C1 segment of cervical spinal cord (tissue), 14 donors: ENCODE results near the gene ATXN7.

Experiments used
- DNase-seq, 14 donors: peaks; one replicate each; lab custom pipeline; 2025; lab: John Stamatoyannopoulos, UW

The ATXN7 gene

DNA sequence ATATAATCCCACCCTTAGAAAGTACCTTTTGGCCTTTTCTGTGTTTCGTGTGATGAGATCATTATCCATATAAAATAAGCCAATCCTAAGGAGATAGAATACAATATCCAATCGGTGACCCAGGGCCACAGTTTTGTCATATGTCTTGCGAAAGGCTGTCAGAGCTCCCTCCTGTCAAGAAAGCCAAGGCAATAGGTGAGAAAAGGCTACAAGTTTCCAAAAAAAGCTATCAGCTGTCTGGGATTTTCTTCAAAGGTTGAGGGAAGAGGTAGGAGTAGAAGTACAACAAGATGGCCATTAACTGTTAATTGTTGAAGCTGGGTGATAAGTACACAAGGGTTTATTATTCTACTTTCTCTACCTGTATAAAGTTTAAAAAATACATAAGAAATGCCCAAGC is 155.6 kb downstream of the ATXN7 start:
- no peak for DNase-seq

DNA sequence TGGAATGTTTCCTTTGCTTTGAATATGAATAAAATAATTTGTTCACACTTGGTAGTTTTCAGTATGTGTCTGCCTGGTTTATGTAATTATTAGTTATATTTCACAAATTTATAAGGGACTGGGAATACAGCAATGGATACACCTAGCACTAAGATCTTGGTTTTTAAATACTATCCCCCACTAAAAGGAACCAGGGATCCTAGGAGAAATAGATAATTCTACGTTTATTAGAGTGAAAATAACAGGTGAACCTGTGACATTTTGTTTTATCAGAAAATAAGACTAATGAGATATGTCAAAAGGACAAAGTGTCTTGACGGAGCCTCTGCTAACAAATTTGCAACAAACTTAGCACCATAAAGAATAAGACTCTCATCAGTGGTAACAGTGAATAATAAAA is 156.2 kb downstream of the ATXN7 start:
- DNase-seq, result no peak

DNA sequence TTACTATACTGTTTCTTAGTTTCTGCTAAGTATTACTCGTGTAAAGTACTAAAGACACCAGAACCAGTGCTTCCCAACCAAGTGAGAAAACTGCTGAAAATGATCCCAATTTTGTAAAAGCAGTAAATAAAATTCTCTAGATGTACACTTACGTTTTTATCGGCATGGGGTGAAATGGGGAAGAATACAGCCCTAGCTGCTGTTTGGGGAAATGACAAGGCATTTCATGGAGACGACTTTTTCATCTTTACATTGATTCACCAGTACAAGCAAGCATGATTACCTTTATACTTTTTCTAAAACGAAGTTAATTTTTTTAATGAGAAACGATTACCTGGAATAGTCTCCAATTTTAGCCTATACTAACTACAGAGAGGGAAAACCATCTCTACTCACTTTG is 158.3 kb downstream of the ATXN7 start:
- DNase-seq, result no peak

DNA sequence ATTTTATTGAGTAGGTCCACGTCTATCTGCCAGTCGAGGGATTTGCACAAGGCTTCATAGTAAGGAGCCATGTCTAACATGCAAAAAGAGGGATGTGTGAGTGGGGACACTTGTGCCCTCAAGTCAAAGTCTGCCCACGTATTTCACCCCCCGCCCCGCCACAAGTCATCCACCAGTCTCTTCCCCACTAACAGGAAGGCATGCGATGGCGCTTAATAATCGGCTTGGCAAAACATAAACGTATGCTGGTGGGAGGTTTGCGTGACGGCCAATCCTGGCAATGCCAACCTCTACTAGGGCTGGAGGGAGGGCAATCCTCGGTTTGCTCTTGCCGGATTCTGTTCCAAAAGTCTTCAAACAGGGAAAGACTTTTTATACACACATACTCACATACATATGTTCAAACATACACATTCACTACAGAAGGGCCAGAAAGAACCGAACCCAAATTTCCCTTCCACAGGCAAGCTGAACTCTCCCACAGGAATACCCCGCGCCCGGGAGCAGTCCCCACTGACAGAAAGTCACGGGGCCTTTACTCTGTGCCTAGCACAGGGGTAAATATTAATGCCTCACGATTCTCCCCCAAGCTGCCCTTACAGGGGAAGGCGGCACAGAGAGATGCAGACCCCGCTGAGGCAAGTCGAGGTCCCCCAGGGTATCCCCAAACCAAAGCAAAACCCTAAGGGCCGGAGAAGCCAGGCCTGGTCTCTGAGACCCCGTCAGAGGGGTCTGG is 159.0 kb downstream of the ATXN7 start:
- DNase-seq, result peak in 2 of 14 donors; percentile 18 to 47

GRCh38 chr3:64023187-64023860 is 159.7 kb downstream of the ATXN7 start, which contains the start of gene PSMD6:
TSS of gene PSMD6 (minus strand) at chr3:64023494. CDS start at chr3:64023419, 75 bp downstream.
- DNase-seq, result peak; percentile 16 to 92 (median 78)

GRCh38 chr3:64023861-64024223 is 160.2 kb downstream of the ATXN7 start:
- no peak for DNase-seq

GRCh38 chr3:64026346-64026745 is 162.7 kb downstream of the ATXN7 start:
- DNase-seq, result no peak

- DNase-seq, result no peak
These were observed 164.0 kb downstream of the ATXN7 start for GRCh38 chr3:64027658-64028057.

DNA sequence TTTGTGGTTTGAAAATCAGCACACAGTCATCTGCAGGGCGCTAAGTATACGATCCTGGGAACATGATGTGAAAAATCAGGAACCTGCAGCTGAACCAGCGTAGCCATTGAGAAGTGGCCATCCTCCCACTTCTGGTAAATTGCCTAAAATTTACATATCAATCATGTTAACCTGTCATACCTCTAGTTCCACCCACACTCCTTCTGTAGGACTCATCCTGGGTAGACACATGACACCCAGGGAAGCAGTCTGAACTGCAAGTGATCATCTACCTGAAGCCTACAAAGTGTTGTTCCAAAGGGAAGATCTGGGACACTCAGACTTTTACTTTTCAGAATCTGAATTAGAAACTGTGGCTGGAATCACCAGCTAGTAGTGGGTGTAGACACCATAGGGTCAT is 165.1 kb downstream of the ATXN7 start:
- DNase-seq, result no peak

DNA sequence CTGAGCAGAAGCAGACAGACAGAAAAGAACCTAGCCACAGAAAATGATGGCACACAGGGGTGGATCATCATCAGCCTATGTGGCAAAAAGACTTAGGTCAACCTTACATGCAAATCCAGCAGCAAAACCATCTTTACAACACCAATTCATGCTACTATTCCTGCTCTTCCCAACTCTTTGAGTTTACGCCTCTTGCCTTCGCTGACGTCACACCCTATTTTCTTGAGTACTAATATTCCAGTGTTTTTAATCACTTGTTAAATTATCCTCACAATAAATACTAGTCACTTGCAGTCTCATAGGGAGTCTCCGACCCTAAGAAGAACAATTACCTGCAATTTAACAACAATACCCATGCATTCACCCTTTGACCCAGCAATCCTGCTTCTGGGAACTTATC is 165.6 kb downstream of the ATXN7 start:
- no peak for DNase-seq

DNA sequence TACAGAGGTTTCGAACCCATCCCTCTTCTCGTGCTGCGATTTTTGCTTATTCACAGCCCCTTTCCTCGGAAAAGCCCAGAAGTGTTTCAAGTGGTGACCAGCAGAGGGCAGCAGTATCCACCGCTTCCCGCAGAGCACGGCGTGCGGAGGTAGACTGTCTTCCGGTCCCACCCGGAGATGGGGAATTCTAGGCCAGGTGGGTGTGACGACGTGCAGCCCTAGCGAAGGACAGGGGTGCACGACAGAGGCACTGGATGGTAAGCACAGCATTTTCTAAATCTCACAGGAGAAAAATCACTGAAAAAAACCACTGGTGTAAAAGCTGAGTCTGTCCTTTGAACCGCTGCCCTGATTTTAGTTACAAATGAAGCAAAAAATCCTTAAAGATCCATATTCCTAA is 167.1 kb downstream of the ATXN7 start:
- DNase-seq, result peak in 11 of 14 donors; percentile 12 to 70 (median 29)

DNA sequence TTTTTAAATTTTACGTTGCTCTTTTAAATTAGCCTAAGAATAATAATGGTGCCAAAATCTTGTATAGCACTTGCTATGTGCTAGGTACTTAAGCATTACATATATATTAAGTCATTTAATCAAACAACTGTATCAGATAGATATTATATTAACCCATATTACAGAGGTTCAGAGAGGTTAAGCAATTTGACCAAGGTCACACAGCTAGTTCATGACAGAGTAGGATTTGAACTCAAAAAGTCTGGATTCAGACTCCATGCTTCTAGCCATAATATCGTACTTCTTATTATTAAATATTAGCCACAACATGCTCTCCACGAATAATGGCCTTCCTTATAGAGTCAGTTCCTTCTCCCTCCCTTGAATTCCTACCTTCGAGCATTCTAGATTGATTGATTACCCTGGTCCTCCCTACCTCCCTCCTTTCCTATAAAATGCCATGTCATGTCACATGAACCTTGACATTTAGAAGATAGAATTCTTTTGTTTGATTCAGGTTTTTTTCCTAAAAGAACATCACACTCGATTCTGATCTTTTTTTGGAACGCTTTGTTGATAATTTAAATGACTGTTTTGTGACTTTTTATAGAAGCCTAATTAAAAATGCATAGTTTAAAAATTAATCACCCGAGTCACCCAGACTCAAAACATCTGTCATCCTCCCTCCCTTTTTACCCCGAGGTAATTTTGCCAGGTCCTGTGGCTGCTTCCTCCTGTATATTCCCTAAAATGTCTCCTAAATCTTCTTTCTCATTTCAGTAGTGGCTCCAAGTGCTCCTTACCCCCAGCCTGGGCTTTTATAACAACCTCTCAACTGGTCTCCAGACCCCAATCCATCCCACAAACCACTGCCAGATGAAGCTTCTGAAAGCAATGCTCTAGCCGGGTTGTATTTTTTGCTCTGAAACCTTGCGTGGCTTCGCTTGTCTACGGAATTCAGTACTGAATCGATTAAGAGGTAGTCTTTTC is 168.2 kb downstream of the ATXN7 start:
- no peak for DNase-seq

GRCh38 chr3:64033069-64033468 is 169.4 kb downstream of the ATXN7 start:
- no peak for DNase-seq

DNA sequence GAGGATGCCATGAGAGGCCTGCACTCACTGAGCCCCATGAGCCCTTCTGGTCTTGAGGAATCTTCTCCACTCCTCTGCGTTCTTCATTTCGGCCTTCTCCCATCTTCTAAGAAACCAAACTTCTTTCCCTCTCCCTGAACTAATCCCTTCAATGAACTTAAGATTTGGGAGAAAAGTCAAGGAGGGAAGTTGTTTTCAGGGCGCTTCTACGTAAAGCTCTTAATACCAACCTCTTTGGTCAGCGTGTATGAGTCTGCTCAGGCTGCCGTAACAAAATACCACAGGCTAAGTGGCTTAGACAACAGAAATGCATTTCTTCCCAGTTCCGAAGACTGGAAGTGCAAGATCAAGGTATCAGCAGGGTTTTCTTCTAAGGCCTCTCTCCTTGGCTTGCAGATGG is 173.4 kb downstream of the ATXN7 start:
- DNase-seq, result no peak

DNA sequence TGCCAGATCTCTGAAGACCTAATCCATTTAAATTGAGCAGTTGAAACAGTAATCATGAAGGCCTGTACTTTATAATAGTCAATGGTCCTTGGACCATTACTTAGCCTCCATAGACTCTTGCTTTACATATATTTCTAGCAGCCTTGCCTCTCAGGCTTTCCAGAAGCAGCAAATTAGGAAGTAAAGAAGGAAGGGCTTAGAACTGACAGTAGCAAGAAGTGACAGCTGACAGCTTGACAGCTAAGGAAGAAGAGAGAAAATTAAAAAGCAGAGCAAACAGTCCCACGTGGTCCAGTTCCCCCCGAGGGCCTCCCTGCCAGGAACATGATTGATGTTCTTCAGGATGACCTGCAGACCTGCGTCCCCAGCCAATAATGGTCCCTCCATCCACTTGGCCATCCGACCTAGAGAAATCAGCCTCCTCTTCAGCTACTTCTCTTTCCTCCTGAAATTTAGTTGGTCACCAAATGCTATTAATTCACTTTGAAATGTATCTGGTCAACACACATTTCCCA is 174.6 kb downstream of the ATXN7 start:
- DNase-seq, result no peak

GRCh38 chr3:64039332-64039731 is 175.7 kb downstream of the ATXN7 start:
- DNase-seq, result no peak

DNA sequence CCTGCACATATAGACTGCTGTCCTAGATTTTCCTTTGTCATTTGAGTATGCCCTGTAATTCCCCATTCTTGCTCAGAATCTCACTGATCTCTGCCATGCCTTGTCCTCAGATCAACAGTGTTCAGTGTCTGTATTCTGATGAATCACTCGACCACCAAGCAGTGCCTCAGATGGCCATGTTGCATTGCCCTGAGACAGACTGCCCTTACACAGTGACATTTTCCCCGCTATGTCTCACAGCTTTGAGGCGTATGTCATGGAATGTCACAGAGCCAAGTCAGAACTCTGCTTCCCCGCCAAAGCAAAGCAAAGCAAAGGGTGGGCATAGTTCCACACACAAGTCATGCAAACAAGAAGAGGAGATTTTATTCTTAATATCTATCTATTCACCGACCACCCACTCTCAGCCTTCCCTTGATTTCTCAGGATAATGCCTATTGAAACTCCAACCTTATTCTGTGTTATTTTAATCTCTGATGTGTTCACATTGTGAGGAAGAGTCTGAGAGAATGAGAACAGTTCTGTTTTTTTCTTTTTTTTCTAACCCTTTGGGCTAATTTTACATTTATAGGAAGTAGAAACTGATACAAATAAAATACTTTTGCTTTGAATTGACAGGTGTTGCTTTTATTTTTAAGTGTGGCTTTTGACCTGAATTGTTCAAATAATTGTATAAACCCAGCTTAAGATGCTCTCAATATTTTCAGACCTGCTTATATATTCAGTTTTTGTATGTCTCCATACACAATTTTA is 176.5 kb downstream of the ATXN7 start:
- no peak for DNase-seq

DNA sequence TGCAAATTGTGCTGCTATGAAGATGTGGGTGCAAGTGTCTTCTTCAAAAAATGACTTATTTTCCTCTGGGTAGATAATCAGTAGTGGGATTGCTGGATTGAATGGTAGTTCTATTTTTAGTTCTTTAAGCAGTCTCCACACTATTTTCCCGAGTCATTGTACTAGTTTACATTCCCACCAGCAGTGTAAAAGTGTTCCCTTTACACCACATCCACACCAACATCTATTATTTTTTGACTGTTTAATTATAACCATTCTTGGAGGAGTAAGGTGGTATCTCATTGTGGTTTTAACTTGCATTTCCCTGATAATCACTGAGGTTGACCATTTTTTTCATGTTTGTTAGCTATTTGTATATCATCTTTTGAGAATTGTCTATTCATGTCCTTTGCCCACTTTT is 179.3 kb downstream of the ATXN7 start:
- DNase-seq, result no peak

DNA sequence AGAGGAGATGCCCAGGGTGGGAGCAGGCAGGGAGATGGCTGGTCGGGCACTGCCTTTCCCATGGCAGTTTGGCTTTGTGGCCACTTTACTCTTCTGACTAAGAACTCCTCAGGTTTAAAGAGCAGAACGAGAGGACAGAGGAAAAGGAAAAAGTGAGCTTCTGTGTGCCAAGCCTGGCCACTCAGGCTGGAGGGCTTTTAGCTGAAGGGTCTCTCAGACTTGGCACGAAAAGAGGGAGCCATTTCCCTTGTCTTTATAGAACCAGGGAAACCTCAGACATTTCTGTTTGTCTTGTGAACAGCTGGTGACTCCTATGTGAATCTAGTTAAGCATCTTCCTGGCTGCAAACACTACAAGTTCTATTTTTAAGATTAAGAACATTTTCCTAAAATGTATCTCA is 182.9 kb downstream of the ATXN7 start:
- DNase-seq, result no peak

DNA sequence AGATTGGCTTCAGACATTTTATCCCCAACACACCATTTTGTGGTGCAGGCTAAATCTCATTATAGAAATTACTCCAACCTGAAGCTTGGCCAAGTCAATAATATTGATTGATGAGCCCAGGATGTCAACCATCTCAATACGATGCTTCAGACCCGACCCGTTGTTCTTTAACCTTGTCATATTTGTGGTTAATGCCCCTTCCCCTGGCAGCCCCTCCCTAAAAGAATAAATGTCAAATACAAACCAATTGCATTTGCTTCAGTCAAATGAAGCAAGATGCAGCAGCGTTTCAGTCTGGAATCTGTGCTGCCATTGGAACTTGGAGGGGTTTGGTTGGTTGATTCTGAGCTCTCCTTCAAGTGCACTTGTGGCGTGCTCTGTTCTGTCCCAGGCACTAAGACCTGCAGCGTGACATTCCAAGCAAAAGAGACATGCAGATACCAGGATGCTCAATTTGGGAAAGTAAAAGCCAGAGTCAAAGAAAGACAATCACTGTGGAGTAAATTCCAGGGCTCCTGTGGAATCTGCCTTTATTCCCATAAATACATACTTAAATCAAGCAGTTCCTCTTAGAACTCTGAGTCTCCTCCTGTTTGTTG is 183.4 kb downstream of the ATXN7 start:
- DNase-seq, result no peak

- no peak for DNase-seq
These were observed 184.1 kb downstream of the ATXN7 start for GRCh38 chr3:64047787-64048186.
